ENCODE results near the gene DRD2.
"Not testable (repeated sequence)": the region's sequence is repeated elsewhere in the genome, so short reads cannot be mapped to it uniquely, and the experiment has no call there.

The DRD2 gene

DNA sequence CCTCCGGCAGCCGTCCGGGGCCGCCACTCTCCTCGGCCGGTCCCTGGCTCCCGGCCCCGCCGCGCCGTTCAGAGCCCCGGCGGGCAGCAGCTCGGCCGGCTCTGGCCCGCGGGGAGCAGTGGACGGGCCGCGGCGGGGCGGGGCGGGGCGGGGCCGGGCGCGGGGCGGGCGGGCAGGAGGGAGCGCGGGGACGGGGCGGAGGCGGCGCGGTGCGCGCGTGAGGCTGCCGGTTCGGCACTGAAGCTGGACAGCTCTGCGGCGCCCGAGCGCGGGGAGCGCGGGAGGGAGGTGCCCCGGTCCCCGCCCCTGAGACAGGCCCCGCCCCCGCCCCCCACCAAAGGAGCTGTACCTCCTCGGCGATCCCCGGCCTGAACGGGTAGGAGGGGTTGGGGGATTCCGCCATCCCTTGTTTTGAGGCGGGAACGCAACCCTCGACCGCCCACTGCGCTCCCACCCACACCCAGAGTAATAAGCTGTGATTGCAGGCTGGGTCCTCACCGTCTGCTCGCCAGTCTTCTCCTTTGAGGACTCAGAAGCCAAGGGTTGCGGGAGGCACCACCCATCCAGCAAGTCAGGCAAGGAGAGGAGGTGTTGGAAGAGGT, at the start of gene DRD2:
Gene DRD2, minus strand, starts transcription at position 239 of the 602 bp plus-strand sequence. CDS start 50,747 bp downstream, outside the sequence.
- no peak for DNase-seq (ENCODE audit: low read depth in 2 of 2)

DNA sequence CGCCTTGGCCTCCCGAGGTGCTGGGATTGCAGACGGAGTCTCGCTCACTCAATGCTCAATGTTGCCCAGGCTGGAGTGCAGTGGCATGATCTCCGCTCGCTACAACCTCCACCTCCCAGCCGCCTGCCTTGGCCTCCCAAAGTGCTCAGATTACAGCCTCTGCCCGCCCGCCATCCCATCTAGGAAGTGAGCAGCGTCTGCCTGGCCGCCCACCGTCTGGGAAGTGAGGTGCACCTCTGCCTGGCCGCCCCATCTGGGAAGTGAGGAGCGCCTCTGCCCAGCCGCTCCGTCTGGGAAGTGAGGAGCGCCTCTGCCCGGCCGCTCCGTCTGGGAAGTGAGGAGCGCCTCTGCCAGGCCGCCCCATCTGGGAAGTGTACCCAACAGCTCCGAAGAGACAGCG, 48.7 kb upstream of the DRD2 start:
- not testable (repeated sequence) for DNase-seq (ENCODE audit: low read depth in 2 of 2)

DNA sequence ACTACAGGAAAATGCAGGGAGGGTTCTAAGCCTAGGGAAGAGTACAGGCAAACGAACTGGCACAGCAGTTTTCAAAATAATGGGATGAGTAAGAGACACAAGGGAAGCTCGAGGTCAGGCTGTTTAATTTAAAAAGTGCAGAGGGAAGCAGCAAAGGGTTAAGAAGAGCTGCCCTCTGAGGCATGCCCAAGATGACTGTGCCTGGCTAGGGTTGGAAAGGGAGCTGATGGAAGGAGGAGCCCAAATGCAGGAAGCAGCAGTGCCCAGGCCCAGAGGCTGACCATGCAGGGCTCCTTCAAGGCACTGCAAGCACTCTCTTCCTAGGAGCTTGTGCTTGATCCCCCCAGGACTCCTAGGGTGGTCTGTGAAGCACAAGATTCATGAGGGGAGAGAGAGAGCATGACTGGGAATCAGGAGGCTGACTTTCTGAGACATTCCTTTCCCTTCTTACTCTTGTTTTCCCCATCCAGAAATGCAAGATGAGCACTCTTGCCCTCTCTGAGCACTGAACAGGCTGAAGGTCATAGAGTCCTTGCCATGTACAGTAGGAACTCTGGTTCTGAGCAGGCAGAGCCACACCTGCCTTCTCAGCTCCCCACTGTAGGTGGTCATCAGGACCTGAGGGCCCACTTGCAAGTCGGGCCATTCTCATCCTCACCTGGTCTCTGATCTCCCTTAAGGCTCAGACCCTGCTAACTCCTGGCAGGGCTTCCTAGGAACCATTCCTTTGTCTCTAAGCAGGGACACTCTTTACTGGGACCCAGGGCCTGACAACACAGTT, 46.7 kb upstream of the DRD2 start:
- DNase-seq (ENCODE audit: low read depth in 2 of 2), result no peak

DNA sequence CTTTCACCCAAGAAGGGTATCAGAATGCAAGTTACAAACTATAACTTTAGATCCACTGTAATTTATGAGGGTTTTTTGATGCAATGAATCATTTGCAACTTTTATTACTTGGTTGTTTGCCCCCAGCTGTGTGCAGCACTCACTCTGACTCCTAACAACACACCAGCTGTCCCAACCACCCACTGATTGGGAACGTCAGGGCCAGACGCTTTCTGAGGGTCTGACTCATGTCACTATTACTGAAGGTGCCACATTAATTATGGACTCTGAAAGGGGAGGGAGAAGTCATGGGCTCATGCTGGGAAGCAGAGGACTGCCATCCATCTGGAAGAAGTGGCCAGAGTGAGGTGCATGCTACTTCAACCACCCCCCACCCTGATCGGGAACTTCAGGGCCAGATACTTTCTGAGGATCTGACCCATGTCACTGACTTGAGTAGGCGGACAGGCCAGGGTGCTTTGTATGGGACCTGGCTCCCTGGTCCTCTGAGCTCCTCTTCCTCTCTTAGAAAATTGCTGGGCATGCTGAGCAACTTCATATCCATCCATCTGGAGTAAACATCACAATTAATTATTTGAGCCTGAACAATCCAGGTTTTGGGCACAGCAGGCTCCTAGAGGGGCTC, 44.9 kb upstream of the DRD2 start:
- DNase-seq (ENCODE audit: low read depth in 2 of 2), result no peak

DNA sequence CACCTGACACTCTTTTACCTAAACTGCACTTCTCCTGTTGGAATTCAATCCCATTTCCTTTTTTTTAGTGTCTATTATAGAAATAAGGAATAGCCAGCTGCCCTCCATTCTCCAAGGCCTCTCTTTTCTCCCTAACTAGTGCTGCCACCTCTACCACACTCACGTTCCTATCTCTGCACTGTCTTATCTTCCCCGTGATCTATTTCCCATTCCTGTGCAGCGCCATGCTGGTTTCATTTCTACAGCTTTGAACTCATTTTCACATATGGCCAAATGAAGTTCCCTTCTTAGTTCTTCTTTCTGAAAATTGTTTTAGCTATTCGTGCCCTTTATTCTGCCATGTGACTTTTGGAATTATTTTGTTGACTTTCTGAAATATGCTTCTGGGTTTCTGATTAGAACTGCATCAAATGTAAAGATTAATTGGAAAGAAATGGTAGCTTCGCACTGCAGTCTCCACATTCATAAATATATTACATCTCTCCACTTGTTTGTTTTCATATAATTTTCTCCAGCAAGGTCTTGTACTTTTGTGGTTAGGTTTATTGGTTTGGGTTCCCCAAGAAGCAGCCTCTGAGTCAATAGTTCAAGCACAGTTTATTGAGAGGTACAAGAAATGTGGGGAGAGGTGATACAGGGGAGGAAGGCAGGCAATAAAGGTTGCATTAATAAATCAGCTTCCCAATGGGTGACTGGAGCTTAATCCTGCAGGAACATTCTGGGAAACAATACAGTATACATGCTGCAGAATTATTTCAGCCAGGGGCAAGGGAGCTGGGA, 43.7 kb upstream of the DRD2 start:
- no peak for DNase-seq (ENCODE audit: low read depth in 2 of 2)

DNA sequence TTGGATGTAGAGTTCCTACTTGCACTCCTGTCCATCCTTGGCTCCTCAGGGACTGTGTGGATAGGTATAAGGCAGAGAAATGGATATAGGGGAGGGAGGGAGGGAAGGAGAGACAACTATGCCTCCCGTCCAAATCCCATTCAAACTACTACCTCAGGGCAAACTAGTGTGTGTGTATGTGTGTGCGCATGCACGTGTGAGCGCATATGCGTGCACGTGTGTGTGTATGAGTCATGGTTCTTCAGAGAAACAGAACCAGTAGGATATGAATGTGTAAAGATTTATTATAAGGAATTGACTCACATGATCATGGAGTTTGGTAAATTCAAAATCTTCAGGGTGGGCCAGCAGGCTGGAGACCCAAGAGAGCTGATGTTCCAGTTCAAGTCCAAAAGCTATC, 42.2 kb upstream of the DRD2 start:
- no peak for DNase-seq (ENCODE audit: low read depth in 2 of 2)

DNA sequence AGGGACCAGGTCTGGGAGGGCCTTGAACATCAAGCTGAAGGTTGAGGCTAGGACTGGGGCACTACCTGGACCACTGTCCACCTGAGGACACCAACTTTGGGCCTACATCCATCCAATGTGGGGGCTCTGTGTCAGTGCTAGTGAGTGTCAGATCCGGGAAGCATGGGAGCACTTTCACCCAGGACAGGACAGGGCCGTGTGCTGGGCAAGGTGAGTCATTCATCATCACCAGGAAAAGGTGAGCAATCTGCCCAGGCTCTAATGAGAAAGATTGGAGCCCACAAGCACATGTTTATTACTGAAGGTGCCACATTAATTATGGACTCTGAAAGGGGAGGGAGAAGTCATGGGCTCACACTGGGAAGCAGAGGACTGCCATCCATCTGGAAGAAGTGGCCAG, 39.7 kb upstream of the DRD2 start:
- no peak for DNase-seq (ENCODE audit: low read depth in 2 of 2)

DNA sequence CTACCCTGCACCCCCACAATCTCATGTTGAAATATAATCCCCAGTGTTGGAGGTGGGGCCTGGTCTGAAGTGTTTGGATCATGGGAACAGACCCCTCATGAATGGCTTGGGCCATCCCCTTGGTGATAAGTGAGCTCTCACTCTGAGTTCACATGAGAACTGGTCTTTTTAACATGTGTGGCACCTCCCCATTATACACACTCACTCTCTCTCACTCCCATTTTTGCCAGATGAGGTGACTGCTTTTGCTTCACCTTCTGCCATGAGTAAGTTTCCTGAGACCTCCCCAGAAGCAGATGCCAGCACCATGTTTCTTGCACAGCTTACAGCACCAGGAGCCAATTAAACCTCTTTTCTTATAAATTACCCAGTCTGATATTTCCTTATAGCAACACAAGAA, 32.1 kb upstream of the DRD2 start:
- no peak for DNase-seq (ENCODE audit: low read depth in 2 of 2)

DNA sequence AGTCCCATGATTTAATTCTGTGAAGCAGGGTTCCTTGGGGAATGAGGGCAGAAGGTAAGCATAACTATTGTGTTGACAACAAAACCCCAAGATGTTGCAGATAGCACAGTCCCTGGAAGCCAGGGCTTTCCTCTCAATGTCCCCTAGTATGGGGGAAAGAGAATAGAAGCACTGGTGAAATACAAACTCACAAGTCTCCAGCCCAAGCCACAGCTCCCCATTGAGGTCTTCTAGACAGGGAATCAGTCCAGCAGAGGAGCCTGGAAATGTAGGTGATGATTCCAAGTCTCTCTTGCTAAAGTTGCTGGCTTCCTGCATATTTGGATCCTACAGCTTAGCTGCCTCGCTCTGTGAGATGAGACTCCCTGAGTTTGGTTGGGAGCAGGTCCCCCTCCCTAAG, 31.7 kb upstream of the DRD2 start:
- no peak for DNase-seq (ENCODE audit: low read depth in 2 of 2)

DNA sequence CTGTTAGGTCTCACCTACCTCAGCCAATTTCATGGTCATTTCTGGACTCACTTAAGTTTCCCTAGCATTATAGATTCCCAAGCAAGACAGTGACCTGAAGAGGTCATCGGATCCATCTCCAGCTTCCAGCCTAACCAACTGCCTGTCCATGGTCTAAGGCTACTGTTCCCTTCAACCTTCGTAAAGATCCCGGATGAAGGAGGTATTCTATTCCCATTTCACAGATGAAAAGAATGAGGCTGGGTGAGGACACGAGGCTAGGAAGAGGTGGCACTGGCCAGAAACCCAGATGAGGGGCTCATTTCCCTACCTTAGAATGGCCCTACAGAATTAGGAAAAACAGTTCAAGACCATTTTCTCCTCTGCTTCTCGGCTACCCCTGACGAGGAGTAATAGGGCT, 31.3 kb upstream of the DRD2 start:
- no peak for DNase-seq (ENCODE audit: low read depth in 2 of 2)

DNA sequence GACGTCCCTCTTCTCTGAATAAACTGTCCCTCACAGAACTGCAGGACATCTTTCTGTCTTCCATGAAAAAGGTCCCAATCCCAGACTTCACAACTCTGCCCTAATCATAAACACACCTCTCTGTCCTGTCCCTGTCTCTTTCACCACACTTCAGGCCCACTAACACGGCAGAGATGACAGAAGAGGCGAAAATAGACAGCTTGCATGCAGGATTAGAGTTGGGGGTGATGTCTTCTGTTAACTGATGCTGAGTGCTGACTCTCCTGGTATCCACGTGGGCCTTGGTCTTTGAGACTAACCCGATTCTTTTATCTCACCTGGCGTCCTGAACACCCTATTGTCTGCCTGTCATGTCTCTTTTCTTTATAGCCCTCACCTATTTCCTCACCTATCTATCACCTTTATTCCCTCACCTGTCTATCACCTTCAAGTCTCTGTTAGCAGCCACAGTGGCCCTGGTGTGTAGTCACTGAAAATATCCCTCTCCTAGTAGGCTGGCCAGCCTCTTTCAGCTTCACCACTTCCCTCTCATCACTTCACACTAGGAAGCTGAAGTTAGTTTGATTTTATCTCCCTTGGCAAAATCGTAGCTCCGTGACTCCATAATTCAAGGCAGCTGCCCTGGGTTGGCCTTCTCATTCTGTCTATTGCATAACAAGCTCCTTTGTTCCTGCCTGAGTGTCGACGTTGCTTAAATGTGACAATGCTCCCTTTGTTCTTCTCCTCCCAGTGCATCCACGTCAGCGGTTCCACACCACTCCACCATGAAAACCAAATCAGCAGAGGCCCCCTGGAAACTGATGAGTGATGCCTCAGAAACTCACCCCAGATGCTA, 30.6 kb upstream of the DRD2 start:
- no peak for DNase-seq (ENCODE audit: low read depth in 2 of 2)

DNA sequence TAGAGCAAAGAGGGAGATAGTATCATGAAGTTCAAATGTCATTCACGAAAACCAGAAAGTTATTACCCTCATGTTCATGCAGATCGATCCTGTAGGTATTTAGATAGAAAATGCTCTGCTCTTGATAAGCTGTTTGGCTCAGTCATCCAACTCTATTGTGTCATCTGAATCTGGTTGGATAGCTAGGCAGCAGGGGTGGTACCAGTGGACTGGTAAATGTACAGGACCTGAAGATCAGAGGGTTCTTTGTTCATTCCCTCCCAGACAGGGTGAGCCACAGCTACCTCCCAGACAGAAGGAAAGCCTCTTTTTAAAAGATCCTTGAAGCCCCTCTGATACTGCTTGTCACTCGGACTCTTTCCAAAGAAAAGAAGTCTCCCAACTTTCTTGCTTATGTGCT, 29.8 kb upstream of the DRD2 start:
- DNase-seq (ENCODE audit: low read depth in 2 of 2), result no peak

DNA sequence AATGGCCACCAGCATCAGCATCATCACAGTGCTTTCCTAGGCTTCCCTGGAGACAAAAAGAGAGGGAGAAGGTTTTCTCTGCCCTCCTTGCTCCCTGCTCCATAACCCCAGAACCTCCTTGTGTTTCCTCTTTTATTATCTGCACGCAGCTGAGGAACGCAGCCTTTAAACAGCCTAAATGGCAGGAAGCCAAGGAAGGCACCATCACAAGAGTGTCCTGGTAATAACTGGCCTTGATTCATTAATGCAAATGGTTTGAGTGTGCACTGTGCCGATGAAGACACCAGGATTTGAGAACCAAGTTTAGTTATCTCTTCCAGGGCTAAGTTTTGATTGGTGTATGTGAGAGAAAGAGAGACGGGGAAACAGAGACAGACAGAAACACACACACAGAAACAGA, 29.4 kb upstream of the DRD2 start:
- DNase-seq (ENCODE audit: low read depth in 2 of 2), result no peak

DNA sequence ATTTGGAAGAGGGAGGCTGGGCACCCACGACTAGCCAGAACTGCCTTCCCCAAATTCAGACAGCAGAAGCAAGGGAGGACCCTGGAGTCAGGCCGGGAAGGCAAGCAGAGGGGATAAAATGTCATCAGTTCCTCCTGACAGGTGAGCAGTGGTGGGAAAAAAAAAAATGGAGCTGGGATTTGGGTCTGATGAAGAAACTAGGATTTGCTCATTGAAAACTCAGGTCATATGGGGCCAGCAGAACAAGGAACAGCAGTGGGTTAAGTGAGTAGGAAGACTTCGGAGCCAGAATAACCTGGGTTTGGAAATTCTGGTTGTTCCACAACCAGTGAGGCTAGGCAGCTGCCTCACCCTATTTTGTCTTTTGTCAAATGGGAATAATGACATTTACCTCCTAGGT, 28.9 kb upstream of the DRD2 start:
- no peak for DNase-seq (ENCODE audit: low read depth in 2 of 2)

DNA sequence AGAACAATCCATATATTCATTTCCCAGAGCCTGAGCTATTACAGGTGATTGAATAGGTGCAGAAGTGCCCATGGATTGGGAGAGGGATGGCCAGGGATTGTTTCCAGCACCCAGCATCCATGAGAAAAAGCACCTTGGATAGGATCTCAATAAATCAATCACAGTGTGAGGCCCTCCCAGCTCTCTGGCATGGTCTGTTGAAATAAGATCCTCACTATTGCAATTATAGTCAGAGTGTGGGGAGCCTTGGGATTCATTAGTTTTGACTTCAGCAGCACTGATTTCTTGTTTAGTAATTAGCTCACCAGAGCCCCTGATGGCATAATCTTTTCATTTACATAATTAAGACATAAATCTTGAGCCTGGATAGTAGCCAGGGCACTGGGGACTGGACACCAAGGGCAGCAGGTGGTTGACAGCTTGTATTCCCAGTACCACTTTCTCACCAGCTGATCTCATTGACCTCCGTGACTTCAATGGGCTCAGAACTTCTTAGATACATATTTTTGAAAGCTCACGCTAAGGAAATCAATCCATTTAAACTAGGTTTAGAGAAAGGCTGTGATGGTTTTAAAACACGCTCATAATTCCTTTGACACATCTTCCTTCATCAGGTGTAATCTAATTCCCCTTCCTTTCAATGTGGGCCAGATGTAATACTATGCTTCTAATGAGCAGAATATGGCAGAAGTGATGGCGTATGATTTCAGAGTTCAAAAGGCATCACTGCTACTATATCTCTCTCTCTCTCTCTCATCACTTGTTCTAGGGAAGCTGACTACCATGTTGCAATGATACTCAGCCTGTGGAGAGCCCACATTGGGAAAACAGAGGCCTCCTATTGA, 22.1 kb upstream of the DRD2 start:
- no peak for DNase-seq (ENCODE audit: low read depth in 2 of 2)

DNA sequence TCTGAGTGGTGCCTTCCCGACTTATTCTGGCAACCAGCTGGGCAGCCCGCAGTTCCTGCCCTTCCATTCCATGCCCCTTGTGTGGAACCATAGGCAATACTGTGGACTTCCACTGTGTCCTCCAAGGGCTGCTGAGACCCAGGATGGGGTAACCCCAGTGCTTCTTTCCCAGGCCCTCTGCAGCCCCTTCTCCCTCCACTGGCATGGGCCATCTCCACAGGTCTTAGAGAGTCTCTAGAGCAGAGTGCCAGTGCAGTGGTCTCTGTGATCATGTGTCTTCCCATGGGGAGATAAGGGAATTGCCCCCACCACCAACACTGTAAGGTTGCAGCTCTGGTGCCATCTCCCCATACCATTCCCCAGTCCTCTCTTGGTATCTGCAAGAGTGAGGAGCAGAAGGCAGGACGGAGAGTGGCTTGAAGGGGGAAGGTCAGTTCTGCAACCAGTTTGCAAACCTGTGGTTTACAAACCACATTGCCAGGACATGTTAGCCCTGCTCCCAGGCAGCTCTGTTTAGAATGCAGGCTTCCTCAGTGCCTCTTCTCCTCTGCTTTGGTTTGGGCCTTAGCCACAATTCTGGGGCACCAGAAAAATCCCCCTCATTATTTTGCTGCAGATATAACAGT, 20.9 kb upstream of the DRD2 start:
- no peak for DNase-seq (ENCODE audit: low read depth in 2 of 2)

DNA sequence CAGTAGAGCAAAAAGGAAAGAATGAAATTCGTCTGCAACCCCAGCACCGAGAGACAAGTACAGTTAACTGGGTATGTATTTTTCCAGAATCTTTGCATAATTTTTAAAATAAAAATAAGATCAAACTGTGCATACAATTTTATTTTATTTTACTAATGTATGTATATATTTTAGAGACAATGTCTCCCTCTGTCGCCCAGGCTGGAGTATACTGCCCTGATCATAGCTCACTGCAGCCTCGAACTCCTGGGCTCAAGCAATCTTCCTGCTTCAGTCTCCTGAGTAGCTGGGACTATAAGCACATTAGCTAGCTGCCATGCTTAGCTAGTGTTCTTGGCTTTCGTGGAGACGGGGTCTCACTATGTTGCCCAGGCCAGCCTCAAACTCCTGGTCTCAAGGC, 18.8 kb upstream of the DRD2 start:
- no peak for DNase-seq (ENCODE audit: low read depth in 2 of 2)

DNA sequence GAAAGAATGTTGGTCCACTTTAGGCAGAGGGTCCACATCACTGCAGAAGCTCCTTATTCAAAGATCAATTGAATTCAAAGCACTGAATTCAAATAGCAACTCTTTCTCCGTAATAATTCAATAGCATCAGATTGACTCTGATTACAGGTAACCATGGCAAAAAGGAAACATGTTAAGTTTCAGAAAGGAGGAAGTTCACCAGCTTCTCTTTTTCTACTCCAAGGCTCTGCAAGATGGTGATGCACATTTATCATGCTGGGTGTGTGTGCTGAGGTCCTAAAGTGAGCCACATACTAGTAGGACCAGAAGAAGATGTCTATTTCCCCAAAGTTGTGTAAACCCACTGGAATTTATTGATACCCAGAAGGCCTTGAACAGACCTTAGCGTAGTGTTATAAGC, 18.0 kb upstream of the DRD2 start:
- DNase-seq (ENCODE audit: low read depth in 2 of 2), result no peak

DNA sequence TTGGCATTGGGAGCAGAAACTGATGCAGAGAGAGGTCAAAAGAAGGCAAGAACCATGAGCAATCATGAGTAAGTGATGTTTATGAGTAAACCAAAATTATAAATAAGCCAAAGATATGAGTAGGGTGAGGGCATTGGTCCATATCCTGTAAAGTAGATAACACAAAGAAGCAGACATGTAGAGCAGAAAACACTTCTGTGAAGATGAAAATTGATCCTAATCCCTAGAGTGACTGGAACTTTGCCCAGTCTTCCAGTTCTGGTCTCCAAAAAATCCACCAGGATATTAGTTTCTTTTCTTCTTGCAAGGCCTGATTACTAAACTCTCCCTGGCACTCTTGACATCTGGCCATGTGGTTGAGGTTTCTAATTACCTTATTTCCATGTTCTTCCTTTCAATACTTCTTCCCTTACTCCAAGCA, 13.7 kb upstream of the DRD2 start:
- no peak for DNase-seq (ENCODE audit: low read depth in 2 of 2)

DNA sequence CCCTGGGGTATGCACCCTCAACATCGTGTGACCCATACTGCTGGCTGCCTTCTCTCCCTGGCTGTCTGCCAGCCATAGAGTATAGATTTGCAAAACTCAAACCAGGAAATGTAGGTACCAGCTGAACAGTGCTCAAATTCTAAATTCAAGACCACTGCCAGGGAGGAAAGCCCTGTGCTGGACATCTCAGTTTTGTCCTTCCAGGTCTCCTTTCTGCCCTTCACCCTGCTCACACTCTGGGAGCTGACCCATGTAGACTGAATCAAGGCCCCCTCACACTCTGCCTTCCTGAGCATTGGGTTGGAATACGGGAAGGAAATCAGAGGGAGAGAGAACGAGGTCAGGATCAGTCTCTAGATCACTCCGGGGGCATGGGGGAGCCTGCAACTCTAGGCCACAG, 12.4 kb upstream of the DRD2 start:
- DNase-seq (ENCODE audit: low read depth in 2 of 2), result no peak
